Mammary epithelial cell (primary cell): ENCODE results near the gene SPECC1L.

Experiments
- EZH2 ChIP-seq: IDR thresholded peaks from 2 replicates; pipeline ENCODE4 v1.6.1; 2012; ENCODE audit warnings: low read length, inconsistent platforms, borderline replicate concordance
- TF ChIP-seq, protein P1 (sequence below), 2 donors: IDR thresholded peaks in 1 of 2; conservative IDR thresholded peaks in 1 of 2; 2 replicates each; pipeline ENCODE4 v1.5.1; 2011 to 2012; ENCODE audit warnings: inconsistent platforms in 2 of 2, low read length in 2 of 2, mild to moderate bottlenecking in 2 of 2, control low read depth in 1 of 2, low read depth in 1 of 2; ENCODE audit not compliant: insufficient read depth in 1 of 2; ENCODE audit errors: extremely low read depth in 1 of 2

DNA sequence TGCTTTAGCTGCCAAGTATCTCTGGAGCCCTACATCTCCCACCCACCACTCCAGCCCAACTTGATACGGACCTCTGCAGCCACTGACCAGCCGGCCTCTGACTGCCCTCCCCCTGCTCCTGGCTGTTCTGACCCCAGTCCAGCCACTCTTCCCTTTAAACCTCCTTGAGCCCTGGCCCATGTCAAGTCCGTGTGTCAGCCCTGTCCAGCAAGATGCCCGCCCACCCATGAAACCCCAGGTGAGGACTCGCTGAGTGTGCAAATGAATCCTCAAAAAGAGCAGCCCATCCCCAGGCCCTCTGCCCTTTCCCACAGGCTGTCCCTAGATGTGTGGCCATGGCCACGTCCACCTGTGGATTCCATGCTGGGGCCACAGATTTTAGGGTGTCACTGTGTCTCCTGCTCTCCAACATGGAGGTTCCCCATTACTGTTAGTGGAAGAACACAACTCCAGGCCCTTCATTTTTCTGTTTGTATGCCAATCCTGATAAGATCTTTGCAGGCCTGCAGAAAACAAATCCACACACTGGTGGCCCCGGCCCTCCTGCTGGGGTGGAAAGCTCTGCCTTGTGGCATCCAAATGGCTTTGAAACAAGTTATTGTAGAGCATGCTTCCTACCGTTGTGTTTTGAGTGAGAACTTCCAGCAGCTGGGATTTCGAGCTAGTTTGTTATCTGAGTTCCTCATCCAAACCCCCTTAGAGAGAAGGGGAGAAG is 134.1 kb downstream of the SPECC1L start:
- no peak for TF ChIP-seq EZH2
- TF ChIP-seq, protein P1, sequence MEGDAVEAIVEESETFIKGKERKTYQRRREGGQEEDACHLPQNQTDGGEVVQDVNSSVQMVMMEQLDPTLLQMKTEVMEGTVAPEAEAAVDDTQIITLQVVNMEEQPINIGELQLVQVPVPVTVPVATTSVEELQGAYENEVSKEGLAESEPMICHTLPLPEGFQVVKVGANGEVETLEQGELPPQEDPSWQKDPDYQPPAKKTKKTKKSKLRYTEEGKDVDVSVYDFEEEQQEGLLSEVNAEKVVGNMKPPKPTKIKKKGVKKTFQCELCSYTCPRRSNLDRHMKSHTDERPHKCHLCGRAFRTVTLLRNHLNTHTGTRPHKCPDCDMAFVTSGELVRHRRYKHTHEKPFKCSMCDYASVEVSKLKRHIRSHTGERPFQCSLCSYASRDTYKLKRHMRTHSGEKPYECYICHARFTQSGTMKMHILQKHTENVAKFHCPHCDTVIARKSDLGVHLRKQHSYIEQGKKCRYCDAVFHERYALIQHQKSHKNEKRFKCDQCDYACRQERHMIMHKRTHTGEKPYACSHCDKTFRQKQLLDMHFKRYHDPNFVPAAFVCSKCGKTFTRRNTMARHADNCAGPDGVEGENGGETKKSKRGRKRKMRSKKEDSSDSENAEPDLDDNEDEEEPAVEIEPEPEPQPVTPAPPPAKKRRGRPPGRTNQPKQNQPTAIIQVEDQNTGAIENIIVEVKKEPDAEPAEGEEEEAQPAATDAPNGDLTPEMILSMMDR (conservative IDR thresholded peaks at IDR 0.05 in 1 of 2, IDR thresholded peaks at IDR 0.05 in 1 of 2; ENCODE audit: extremely low read depth in 1 of 2, insufficient read depth in 1 of 2, low read depth in 1 of 2, low read length in 2 of 2): no peak
